Stimulated activated CD4-positive, alpha-beta T cell treated with anti-CD3 and anti-CD28 coated beads, Interleukin-4, amount 100 ng/mL, for 24 hours (primary cell): ENCODE measurements around the gene KRTAP2-2.
"Not testable (repeated sequence)": the region's sequence is repeated elsewhere in the genome, so short reads cannot be mapped to it uniquely, and the experiment has no call there.

Experiments used
- DNase-seq: peaks from one replicate; pipeline ENCODE4 v3.0.0-alpha.2; 2020

KRTAP2-2 gene

GRCh38 chr17:41055130-41055529, at the start of gene KRTAP2-2:
TSS of gene KRTAP2-2 (minus strand) at chr17:41055230. CDS start at chr17:41055211, 19 bp downstream.
- not testable (repeated sequence) for DNase-seq

GRCh38 chr17:41104386-41105038, 49.5 kb upstream of the KRTAP2-2 start:
- DNase-seq = not testable (repeated sequence)

GRCh38 chr17:41103896-41104295, 48.9 kb upstream of the KRTAP2-2 start:
- no peak for DNase-seq

- DNase-seq = no peak
These were observed 46.7 kb upstream of the KRTAP2-2 start, which contains the start of gene KRTAP4-16 for GRCh38 chr17:41101586-41102259. TSS of gene KRTAP4-16 (minus strand) at chr17:41102209. CDS start at chr17:41102209, 0 bp downstream.

GRCh38 chr17:41099682-41100480, 44.9 kb upstream of the KRTAP2-2 start:
- DNase-seq = not testable (repeated sequence)

- DNase-seq = no peak
These were observed 43.5 kb upstream of the KRTAP2-2 start for GRCh38 chr17:41098481-41098880.

- no peak for DNase-seq
These were observed 43.0 kb upstream of the KRTAP2-2 start, which contains the start of gene KRTAP4-8 for GRCh38 chr17:41098042-41098441. TSS of gene KRTAP4-8 (minus strand) at chr17:41098142. CDS start at chr17:41098084, 58 bp downstream.

- DNase-seq = no peak
These were observed 41.0 kb upstream of the KRTAP2-2 start for GRCh38 chr17:41096055-41096454.

GRCh38 chr17:41088760-41089352, 33.8 kb upstream of the KRTAP2-2 start:
- not testable (repeated sequence) for DNase-seq

GRCh38 chr17:41084100-41084856, 29.2 kb upstream of the KRTAP2-2 start, which contains the start of gene KRTAP4-7:
TSS of gene KRTAP4-7 (plus strand) at chr17:41084150. CDS start at chr17:41084207, 57 bp downstream.
- not testable (repeated sequence) for DNase-seq

- not testable (repeated sequence) for DNase-seq
These were observed 28.4 kb upstream of the KRTAP2-2 start for GRCh38 chr17:41083427-41083826.

GRCh38 chr17:41082626-41083025, 27.6 kb upstream of the KRTAP2-2 start:
- DNase-seq = no peak

- no peak for DNase-seq
These were observed 21.8 kb upstream of the KRTAP2-2 start for GRCh38 chr17:41076788-41077187.

GRCh38 chr17:41073676-41074075, 18.6 kb upstream of the KRTAP2-2 start:
- no peak for DNase-seq

GRCh38 chr17:41071606-41072360, 16.8 kb upstream of the KRTAP2-2 start:
- DNase-seq = no peak

- no peak for DNase-seq
These were observed 14.0 kb upstream of the KRTAP2-2 start for GRCh38 chr17:41069031-41069430.

GRCh38 chr17:41067281-41067680, 12.3 kb upstream of the KRTAP2-2 start:
- DNase-seq = no peak

- no peak for DNase-seq
These were observed 11.0 kb upstream of the KRTAP2-2 start, which contains the start of gene KRTAP2-4 for GRCh38 chr17:41065829-41066624. TSS of gene KRTAP2-4 (minus strand) at chr17:41065879. CDS start at chr17:41065845, 34 bp downstream.

GRCh38 chr17:41065016-41065689, 10.1 kb upstream of the KRTAP2-2 start:
- DNase-seq = not testable (repeated sequence)

GRCh38 chr17:41064301-41064700, 9.3 kb upstream of the KRTAP2-2 start:
- DNase-seq = no peak
